IMR-90 (cell line): Measurements from ENCODE around the gene OR10R2. TPM values are rescaled to one million over a fixed set of nuclear protein-coding genes. Genes with fewer than 3 reads are reported as not detected.

ENCODE experiments used
- ATAC-seq: fragments of 200-7000 bp; cut with Tn5 transposase; 2 replicates; pipeline ENCODE4 v1.9.1; 2020; ENCODE audit warnings: low read depth, mild to moderate bottlenecking, moderate library complexity
- BruUV-seq: library from RNA; stranded (reverse); fragments of 400-500 nt; replicated peaks from 2 replicates; lab custom pipeline; 2021; lab: Mats Ljungman, UMichigan
- CTCF ChIA-PET: fragments of 300-600 bp; formaldehyde crosslinking; extraction: SDS; loops from one replicate; lab custom pipeline; 2021; ENCODE audit warnings: antibody characterized with exemption; lab: Yijun Ruan, JAX
- POLR2A ChIA-PET: fragments of 300-600 bp; sonication (Branson Sonifier 250); formaldehyde crosslinking; loops from one replicate; lab custom pipeline; 2022; ENCODE audit warnings: antibody characterized with exemption; ENCODE audit not compliant: unreplicated experiment; lab: Charles Lee
- DNase-seq: peaks from one replicate; pipeline ENCODE4 v3.0.0; 2013
- H2AFZ ChIP-seq: replicated peaks from 2 replicates; pipeline ENCODE3; 2013; ENCODE audit warnings: low read length, mild to moderate bottlenecking; ENCODE audit not compliant: poor library complexity
- H2AK5ac ChIP-seq: 2 replicates; pipeline ENCODE4 v1.6.1; 2013; ENCODE audit warnings: low read depth, low read length, inconsistent platforms
- H2AK9ac ChIP-seq: replicated peaks from 2 replicates; pipeline ENCODE3; 2013; ENCODE audit warnings: mild to moderate bottlenecking, low read depth, low read length, moderate library complexity; ENCODE audit not compliant: poor library complexity
- H2BK120ac ChIP-seq: 2 replicates; pipeline ENCODE4 v1.6.1; 2013; ENCODE audit warnings: low read depth, low read length, inconsistent platforms
- H2BK15ac ChIP-seq: 3 replicates; pipeline ENCODE4 v1.6.1; 2013; ENCODE audit warnings: low read depth, low read length, inconsistent platforms
- H2BK20ac ChIP-seq: 2 replicates; pipeline ENCODE4 v1.6.1; 2013; ENCODE audit warnings: low read depth, mild to moderate bottlenecking, inconsistent platforms, low read length, moderate library complexity
- H2BK5ac ChIP-seq: 2 replicates; pipeline ENCODE4 v1.6.1; 2013; ENCODE audit warnings: mild to moderate bottlenecking, low read depth, low read length, inconsistent platforms; ENCODE audit not compliant: poor library complexity, severe bottlenecking
- H3K14ac ChIP-seq: replicated peaks from 2 replicates; pipeline ENCODE4 v1.6.1; 2013; ENCODE audit warnings: low read depth, low read length, inconsistent platforms
- H3K18ac ChIP-seq: 2 replicates; pipeline ENCODE4 v1.6.1; 2013; ENCODE audit warnings: low read depth, low read length, control low read depth
- H3K23ac ChIP-seq: 2 replicates; pipeline ENCODE4 v1.6.1; 2013; ENCODE audit warnings: low read depth, low read length, inconsistent platforms
- H3K27ac ChIP-seq: 2 replicates; pipeline ENCODE4 v1.5.1; 2013; ENCODE audit warnings: mild to moderate bottlenecking, control low read depth, low read length; ENCODE audit not compliant: insufficient read depth
- H3K27me3 ChIP-seq: 2 replicates; pipeline ENCODE4 v1.6.1; 2013; ENCODE audit warnings: low read length; ENCODE audit not compliant: control insufficient read depth, insufficient read depth
- H3K36me3 ChIP-seq: 2 replicates; pipeline ENCODE4 v1.6.1; 2013; ENCODE audit warnings: low read length, mixed read lengths; ENCODE audit not compliant: control insufficient read depth, insufficient read depth
- H3K4ac ChIP-seq: 2 replicates; pipeline ENCODE4 v1.6.1; 2013; ENCODE audit warnings: low read depth, low read length, inconsistent platforms
- H3K4me1 ChIP-seq: 2 replicates; pipeline ENCODE4 v1.6.1; 2013; ENCODE audit warnings: low read length, mixed read lengths; ENCODE audit not compliant: control insufficient read depth, insufficient read depth
- H3K4me2 ChIP-seq: 2 replicates; pipeline ENCODE4 v1.6.1; 2013; ENCODE audit warnings: low read depth, mild to moderate bottlenecking, control low read depth, low read length, moderate library complexity
- H3K4me3 ChIP-seq: 2 replicates; pipeline ENCODE4 v1.5.1; 2013; ENCODE audit warnings: low read depth, mild to moderate bottlenecking, control low read depth, low read length, moderate library complexity; ENCODE audit not compliant: insufficient read depth
- H3K56ac ChIP-seq: 2 replicates; pipeline ENCODE4 v1.6.1; 2013; ENCODE audit warnings: low read length, inconsistent platforms; ENCODE audit not compliant: insufficient read depth; ENCODE audit errors: extremely low read depth
- H3K79me1 ChIP-seq, 2 experiments: 2 replicates each; pipeline ENCODE4 v1.6.1; 2013; ENCODE audit warnings: low read length in 2 of 2, inconsistent platforms in 1 of 2, low read depth in 1 of 2
- H3K9ac ChIP-seq: 2 replicates; pipeline ENCODE4 v1.6.1; 2013; ENCODE audit warnings: low read depth, low read length, control low read depth
- H3K9me1 ChIP-seq: 2 replicates; pipeline ENCODE4 v1.6.1; 2013; ENCODE audit warnings: low read length, inconsistent platforms; ENCODE audit not compliant: insufficient read depth
- H3K9me3 ChIP-seq: 2 replicates; pipeline ENCODE4 v1.6.1; 2013; ENCODE audit warnings: low read length; ENCODE audit not compliant: control insufficient read depth, insufficient read depth
- H4K20me1 ChIP-seq: 2 replicates; pipeline ENCODE4 v1.6.1; 2013; ENCODE audit warnings: low read length, inconsistent platforms; ENCODE audit not compliant: insufficient read depth
- H4K5ac ChIP-seq: 2 replicates; pipeline ENCODE4 v1.6.1; 2013; ENCODE audit warnings: mild to moderate bottlenecking, low read depth, low read length, control low read depth
- H4K8ac ChIP-seq, 2 experiments: 2 replicates each; pipeline ENCODE4 v1.6.1; 2013; ENCODE audit warnings: low read depth in 2 of 2, low read length in 2 of 2, control low read depth in 1 of 2, inconsistent platforms in 1 of 2
- H4K91ac ChIP-seq: 2 replicates; pipeline ENCODE4 v1.6.1; 2013; ENCODE audit warnings: low read depth, low read length, inconsistent platforms; ENCODE audit not compliant: insufficient read depth
- CTCF ChIP-seq: conservative IDR thresholded peaks from 2 replicates; pipeline ENCODE4 v1.5.1; 2012; ENCODE audit warnings: mild to moderate bottlenecking, low read depth, low read length, improper control_type of control experiment
- FOS ChIP-seq: fragments of 150-350 bp; IDR thresholded peaks from 2 replicates; pipeline ENCODE4 v1.6.1; 2016; ENCODE audit warnings: low read depth, low read length
- RFX5 ChIP-seq: IDR thresholded peaks from 2 replicates; pipeline ENCODE4 v1.8.0; 2012; ENCODE audit warnings: low read depth, mild to moderate bottlenecking, low read length, moderate library complexity
- SMC3 ChIP-seq: fragments of 150-350 bp; IDR thresholded peaks from 2 replicates; pipeline ENCODE4 v1.6.1; 2016; ENCODE audit warnings: low read depth, mild to moderate bottlenecking, antibody characterized with exemption, low read length, moderate library complexity
- WGBS, 2 experiments: methylation state at CpG; one replicate each; pipeline versions ENCODE4 v1.1.5 to v1.1.7; 2013; ENCODE audit warnings: missing lambda C conversion rate in 2 of 2; ENCODE audit not compliant: insufficient read length in 1 of 2; ENCODE audit errors: extremely low coverage in 2 of 2; 5-methylcytosine and 5-hydroxymethylcytosine counted together
- dilution Hi-C: fragments of 300-500 bp; cut with HindIII; formaldehyde crosslinking; loops from one replicate; pipeline ENCODE4 v1.14.3; 2018; ENCODE audit warnings: low sequenced_read_pairs; ENCODE audit not compliant: unreplicated experiment
- in situ Hi-C: fragments of 300-500 bp; cut with MboI; formaldehyde crosslinking; loops from 3 replicates; pipeline ENCODE4 v1.14.3; 2019; ENCODE audit warnings: low sequenced_read_pairs, inconsistent platforms, mixed read lengths
- intact Hi-C: fragments of 100-400 bp; cut with micrococcal nuclease; formaldehyde crosslinking; loops from 2 replicates; pipeline ENCODE4 v1.10.0; 2022
- polyA plus RNA-seq, 3 experiments: library from polyadenylated mRNA; depleted of rRNA; stranded (reverse); fragments of >200 nt; gene quantifications; 2 replicates each; pipeline ENCODE4 v1.2.3, GENCODE V29; 2012; ENCODE audit warnings: low replicate concordance in 1 of 3
- total RNA-seq: library from RNA; depleted of rRNA; stranded (reverse); fragments of >200 nt; gene quantifications from 2 replicates; pipeline ENCODE4 v1.2.3, GENCODE V29; 2012; rRNA removed

The OR10R2 gene
- total and polyA plus RNA-seq, 2 of the 4 experiments (the other 2 are of a cell fraction) = not detected

DNA sequence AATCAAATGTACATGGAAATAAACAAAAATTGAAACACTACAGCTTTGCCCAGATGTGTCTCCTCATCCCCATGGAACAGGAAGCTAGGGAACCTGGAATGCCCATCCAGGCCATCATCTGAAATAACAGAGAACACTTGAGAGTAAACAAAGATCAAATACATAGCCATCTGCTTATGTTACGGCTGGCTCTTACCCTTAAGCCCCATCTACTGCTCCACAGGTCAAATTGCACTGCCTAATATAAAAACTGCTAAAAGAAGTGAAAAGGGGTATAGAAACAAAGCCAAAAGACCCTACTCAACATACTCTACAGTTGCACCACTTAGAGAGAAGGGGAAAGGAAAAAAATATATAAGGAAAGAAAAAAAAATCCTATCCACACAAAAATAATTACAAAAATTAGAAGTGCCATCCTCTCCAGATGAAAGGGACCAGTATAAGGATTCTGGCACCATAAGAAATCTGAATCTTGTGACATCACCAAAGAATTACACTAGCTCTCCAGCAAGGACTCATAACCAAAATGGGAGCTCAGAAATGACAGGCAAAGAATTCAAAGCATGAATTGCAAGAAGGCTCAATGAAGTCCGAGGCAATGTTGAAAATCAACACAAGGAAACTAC lies 55.3 kb downstream of the OR10R2 start:
- no peak overlapping the region for H4K8ac ChIP-seq
- WGBS, 2 experiments = no CpG with 5 or more reads among the region's 2 CpGs
- in situ Hi-C loops = no loop called here
- no peak overlapping the region for H3K18ac ChIP-seq
- H3K36me3 ChIP-seq = no peaks in the 10 kb centered on the region
- H2AK5ac ChIP-seq = no peak overlapping the region
- no peaks in the 10 kb centered on the region for H3K9me1 ChIP-seq
- dilution Hi-C loops = no loop called here
- H4K5ac ChIP-seq = no peak overlapping the region
- no peak overlapping the region for H2AK9ac ChIP-seq
- no peaks in the 10 kb centered on the region for H3K27me3 ChIP-seq
- ChIA-PET POLR2A (no interaction called here), CTCF (no interaction called here)
- no peak overlapping the region for H3K4ac ChIP-seq
- H3K23ac ChIP-seq = no peak overlapping the region
- H3K27ac ChIP-seq = no peak overlapping the region
- intact Hi-C loops = loop anchor here (10.0 kb wide), 2 partner anchors 547 to 563 kb away; partner anchors contain the start of gene AIM2
- no peak overlapping the region for H3K56ac ChIP-seq
- no peak overlapping the region for H2BK20ac ChIP-seq
- no peak overlapping the region for H3K9ac ChIP-seq
- H3K9me3 ChIP-seq = no peaks in the 10 kb centered on the region
- no peak overlapping the region for H4K91ac ChIP-seq
- H3K4me3 ChIP-seq = no peak overlapping the region
- BruUV-seq = no TSS peak
- no peaks in the 10 kb centered on the region for H3K79me1 ChIP-seq
- no peak overlapping the region for H2AFZ ChIP-seq
- no peak overlapping the region for H2BK5ac ChIP-seq
- H4K20me1 ChIP-seq = no peaks in the 10 kb centered on the region
- peak; percentile 41 for TF ChIP-seq CTCF
- no peak for TF ChIP-seq FOS
- no peak for TF ChIP-seq SMC3
- TF ChIP-seq RFX5 = no peak
- no peak overlapping the region for H3K14ac ChIP-seq
- DNase-seq (peak; percentile 27), ATAC-seq (no peak)
- no peak overlapping the region for H2BK120ac ChIP-seq
- no peak overlapping the region for H2BK15ac ChIP-seq
- no peak overlapping the region for H3K4me2 ChIP-seq
- H3K4me1 ChIP-seq = no peaks in the 10 kb centered on the region

Other genes starting within 250 kb of the OR10R2 start
- gene CD1A, start 217.8 kb upstream of the OR10R2 start, total RNA-seq = not detected in 2 replicates
- not detected in 2 replicates for gene CD1A, start 217.8 kb upstream of the OR10R2 start, polyA plus RNA-seq (2012; rRNA removed)
- not detected in 2 replicates for gene CD1C, start 182.3 kb upstream of the OR10R2 start, total RNA-seq
- gene CD1C, start 182.3 kb upstream of the OR10R2 start, polyA plus RNA-seq (2012; rRNA removed) = not detected in 2 replicates
- gene CD1B, start 140.7 kb upstream of the OR10R2 start, total RNA-seq = not detected in 2 replicates
- gene CD1B, start 140.7 kb upstream of the OR10R2 start, polyA plus RNA-seq (2012; rRNA removed) = not detected in 2 replicates
- not detected in 2 replicates for gene CD1E, start 118.3 kb upstream of the OR10R2 start, total RNA-seq
- not detected in 2 replicates for gene CD1E, start 118.3 kb upstream of the OR10R2 start, polyA plus RNA-seq (2012; rRNA removed)
- not detected in 2 replicates for gene OR10T2, start 72.8 kb upstream of the OR10R2 start, total RNA-seq
- gene OR10T2, start 72.8 kb upstream of the OR10R2 start, polyA plus RNA-seq (2012; rRNA removed) = not detected in 2 replicates
- not detected in 2 replicates for gene OR10K2, start 46.0 kb upstream of the OR10R2 start, total RNA-seq
- gene OR10K2, start 46.0 kb upstream of the OR10R2 start, polyA plus RNA-seq (2012; rRNA removed) = not detected in 2 replicates
- gene OR10K1, start 10.4 kb upstream of the OR10R2 start, total RNA-seq = not detected in 2 replicates
- not detected in 2 replicates for gene OR10K1, start 10.4 kb upstream of the OR10R2 start, polyA plus RNA-seq (2012; rRNA removed)
- not detected in 2 replicates for gene OR6Y1, start 82.2 kb downstream of the OR10R2 start, total RNA-seq
- gene OR6Y1, start 82.2 kb downstream of the OR10R2 start, polyA plus RNA-seq (2012; rRNA removed) = not detected in 2 replicates
- gene OR6P1, start 98.4 kb downstream of the OR10R2 start, total RNA-seq = not detected in 2 replicates
- not detected in 2 replicates for gene OR6P1, start 98.4 kb downstream of the OR10R2 start, polyA plus RNA-seq (2012; rRNA removed)
- not detected in 2 replicates for gene OR10X1, start 107.7 kb downstream of the OR10R2 start, total RNA-seq
- gene OR10X1, start 107.7 kb downstream of the OR10R2 start, polyA plus RNA-seq (2012; rRNA removed) = not detected in 2 replicates
- gene OR10Z1, start 133.0 kb downstream of the OR10R2 start, total RNA-seq = not detected in 2 replicates
- not detected in 2 replicates for gene OR10Z1, start 133.0 kb downstream of the OR10R2 start, polyA plus RNA-seq (2012; rRNA removed)
- not detected in 2 replicates for gene SPTA1, start 214.5 kb downstream of the OR10R2 start, total RNA-seq
- gene SPTA1, start 214.5 kb downstream of the OR10R2 start, polyA plus RNA-seq (2012; rRNA removed) = not detected in 2 replicates
- gene OR6K2, start 228.4 kb downstream of the OR10R2 start, total RNA-seq = not detected in 2 replicates
- not detected in 2 replicates for gene OR6K2, start 228.4 kb downstream of the OR10R2 start, polyA plus RNA-seq (2012; rRNA removed)
- not detected in 2 replicates for gene OR6K3, start 248.5 kb downstream of the OR10R2 start, total RNA-seq
- not detected in 2 replicates for gene OR6K3, start 248.5 kb downstream of the OR10R2 start, polyA plus RNA-seq (2012; rRNA removed)